Vagina (tissue), 2 donors: Measurements from ENCODE around the gene IGFL3. TPM values are rescaled to one million over a fixed set of nuclear protein-coding genes. Genes with fewer than 3 reads are reported as not detected.

Source experiments
- DNase-seq, 2 donors: peaks; one replicate each; pipeline ENCODE4 v3.0.0-alpha.2; 2017; ENCODE audit errors: extremely low spot score in 2 of 2
- H3K27ac ChIP-seq: fragments of 200-600 bp; sonication (generic); one replicate; pipeline ENCODE4 v1.5.1; 2019
- H3K27me3 ChIP-seq: fragments of 200-600 bp; sonication (generic); one replicate; pipeline ENCODE4 v1.5.1; 2019
- H3K36me3 ChIP-seq, 2 donors: fragments of 200-600 bp; sonication (generic); one replicate each; pipeline ENCODE4 v1.5.1; 2017 to 2019
- H3K4me1 ChIP-seq: fragments of 200-600 bp; sonication (generic); one replicate; pipeline ENCODE4 v1.5.1; 2019
- H3K4me3 ChIP-seq, 2 donors: fragments of 200-600 bp; sonication (generic); 1 replicate in 1 of 2; 2 replicates in 1 of 2; pipeline ENCODE4 v1.5.1; 2016 to 2019
- H3K9me3 ChIP-seq: fragments of 200-600 bp; sonication (generic); one replicate; pipeline ENCODE4 v1.5.1; 2019
- POLR2A ChIP-seq, 2 donors: fragments of 450-650 bp; IDR thresholded peaks; one replicate each; pipeline ENCODE4 v1.6.1; 2017; ENCODE audit warnings: antibody characterized with exemption in 2 of 2, mild to moderate bottlenecking in 2 of 2, moderate library complexity in 2 of 2
- POLR2AphosphoS5 ChIP-seq, 2 donors: sonication (generic); formaldehyde crosslinking; IDR thresholded peaks; one replicate each; pipeline ENCODE4 v1.9.0; 2017; ENCODE audit warnings: antibody characterized with exemption in 2 of 2, mild to moderate bottlenecking in 2 of 2, low read depth in 1 of 2; ENCODE audit not compliant: insufficient read depth in 1 of 2
- intact Hi-C: fragments of 100-400 bp; cut with DNase I; formaldehyde crosslinking; loops from one replicate; pipeline ENCODE4 v1.15.1; 2023
- total RNA-seq: library from RNA; depleted of rRNA; stranded (reverse); fragments of >200 nt; gene quantifications from one replicate; pipeline ENCODE4 v1.2.3, GENCODE V29; 2016
- TF ChIP-seq, protein P1 (sequence below), 3 experiments: fragments of 450-650 bp in 2 of 3; fragments of 200-600 bp in 1 of 3; sonication (generic) in 1 of 3; IDR thresholded peaks; one replicate each; pipeline ENCODE4 v1.5.1; 2017 to 2019; ENCODE audit warnings: antibody characterized with exemption in 3 of 3, mild to moderate bottlenecking in 2 of 3, moderate library complexity in 2 of 3

Gene IGFL3
- total RNA-seq, 1 donor from 2014 or later = not detected

DNA sequence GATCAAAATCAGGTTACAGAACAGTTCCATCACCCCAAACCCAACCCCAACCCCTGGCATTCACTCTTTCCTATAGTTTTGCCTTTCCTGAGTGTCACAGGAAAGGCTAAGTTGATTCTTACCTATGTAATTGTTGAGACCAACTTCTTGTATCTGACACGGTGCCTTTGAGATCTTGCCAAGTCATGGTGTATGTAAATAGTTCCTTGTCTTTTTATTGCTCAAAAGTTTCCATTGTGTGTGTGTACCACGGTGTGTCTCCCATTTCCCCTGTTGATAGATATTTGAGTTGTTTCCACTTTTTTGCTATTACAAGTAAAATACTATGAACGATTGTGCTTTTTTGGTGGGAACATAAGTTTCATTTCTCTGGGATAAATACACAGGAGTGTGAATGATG, 20.3 kb upstream of the IGFL3 start:
- no peaks in the 10 kb centered on the region for H3K36me3 ChIP-seq
- no peaks in the 10 kb centered on the region for H3K9me3 ChIP-seq
- TF ChIP-seq POLR2A (IDR thresholded peaks at IDR 0.05) (no peak), POLR2AphosphoS5 (IDR thresholded peaks at IDR 0.05; ENCODE audit: insufficient read depth in 1 of 2, low read depth in 1 of 2) (no peak)
- TF ChIP-seq, protein P1, sequence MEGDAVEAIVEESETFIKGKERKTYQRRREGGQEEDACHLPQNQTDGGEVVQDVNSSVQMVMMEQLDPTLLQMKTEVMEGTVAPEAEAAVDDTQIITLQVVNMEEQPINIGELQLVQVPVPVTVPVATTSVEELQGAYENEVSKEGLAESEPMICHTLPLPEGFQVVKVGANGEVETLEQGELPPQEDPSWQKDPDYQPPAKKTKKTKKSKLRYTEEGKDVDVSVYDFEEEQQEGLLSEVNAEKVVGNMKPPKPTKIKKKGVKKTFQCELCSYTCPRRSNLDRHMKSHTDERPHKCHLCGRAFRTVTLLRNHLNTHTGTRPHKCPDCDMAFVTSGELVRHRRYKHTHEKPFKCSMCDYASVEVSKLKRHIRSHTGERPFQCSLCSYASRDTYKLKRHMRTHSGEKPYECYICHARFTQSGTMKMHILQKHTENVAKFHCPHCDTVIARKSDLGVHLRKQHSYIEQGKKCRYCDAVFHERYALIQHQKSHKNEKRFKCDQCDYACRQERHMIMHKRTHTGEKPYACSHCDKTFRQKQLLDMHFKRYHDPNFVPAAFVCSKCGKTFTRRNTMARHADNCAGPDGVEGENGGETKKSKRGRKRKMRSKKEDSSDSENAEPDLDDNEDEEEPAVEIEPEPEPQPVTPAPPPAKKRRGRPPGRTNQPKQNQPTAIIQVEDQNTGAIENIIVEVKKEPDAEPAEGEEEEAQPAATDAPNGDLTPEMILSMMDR (IDR thresholded peaks at IDR 0.05) = no peak
- no peaks in the 10 kb centered on the region for H3K4me1 ChIP-seq
- H3K27ac ChIP-seq = no peak overlapping the region
- intact Hi-C loops = no loop called here
- no peaks in the 10 kb centered on the region for H3K27me3 ChIP-seq
- no peak overlapping the region for H3K4me3 ChIP-seq
- no peak for DNase-seq

DNA sequence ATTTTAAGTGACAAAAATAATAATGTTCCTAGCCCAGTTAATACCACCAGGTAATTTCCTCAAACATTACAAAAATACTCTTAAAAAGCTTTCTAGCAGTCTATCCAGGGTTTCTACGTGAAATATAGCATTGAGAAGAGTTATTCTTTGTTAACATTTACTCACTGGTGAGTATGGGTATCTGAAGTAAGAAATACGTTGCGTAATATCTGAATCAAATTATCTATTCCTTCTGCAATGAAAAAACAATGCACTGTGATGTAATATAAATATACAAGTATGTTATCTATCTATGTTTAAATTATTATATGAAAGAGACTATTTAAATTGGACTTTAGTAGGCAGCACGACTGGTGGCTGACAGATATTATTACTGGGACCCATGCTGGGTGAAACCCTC, 17.8 kb upstream of the IGFL3 start:
- Histone ChIP-seq H3K27me3 (no peaks in the 10 kb centered on the region), H3K4me3 (no peak overlapping the region), H3K36me3 (no peaks in the 10 kb centered on the region), H3K4me1 (no peaks in the 10 kb centered on the region), H3K9me3 (no peaks in the 10 kb centered on the region), H3K27ac (no peak overlapping the region)
- intact Hi-C loops = no loop called here
- DNase-seq = no peak
- TF ChIP-seq, protein P1 (IDR thresholded peaks at IDR 0.05) = no peak
- TF ChIP-seq POLR2AphosphoS5 (IDR thresholded peaks at IDR 0.05; ENCODE audit: insufficient read depth in 1 of 2, low read depth in 1 of 2) (no peak), POLR2A (IDR thresholded peaks at IDR 0.05) (no peak)

DNA sequence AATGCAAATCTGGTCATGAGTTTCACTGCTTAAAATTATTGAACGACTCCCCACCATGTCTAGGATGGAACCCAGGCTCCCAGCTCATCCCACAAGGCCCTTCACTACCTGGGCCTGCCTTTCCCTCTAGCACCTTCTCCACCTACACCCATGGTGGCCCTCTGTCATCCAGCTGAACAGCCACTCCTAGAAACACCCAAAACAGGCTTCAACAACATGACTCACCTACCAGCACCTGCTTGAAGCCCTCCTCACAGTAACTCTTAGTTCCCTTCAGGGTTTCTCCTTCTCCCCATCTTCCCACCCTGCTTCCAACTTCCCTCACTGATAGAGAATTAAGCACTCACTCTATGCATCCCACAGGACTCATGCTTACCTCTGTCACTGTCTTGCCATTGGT, 16.9 kb upstream of the IGFL3 start:
- Histone ChIP-seq H3K4me1 (no peaks in the 10 kb centered on the region), H3K27me3 (no peaks in the 10 kb centered on the region), H3K4me3 (no peak overlapping the region), H3K27ac (no peak overlapping the region), H3K36me3 (no peaks in the 10 kb centered on the region), H3K9me3 (no peaks in the 10 kb centered on the region)
- TF ChIP-seq POLR2A (IDR thresholded peaks at IDR 0.05) (no peak), POLR2AphosphoS5 (IDR thresholded peaks at IDR 0.05; ENCODE audit: insufficient read depth in 1 of 2, low read depth in 1 of 2) (no peak)
- TF ChIP-seq, protein P1 (IDR thresholded peaks at IDR 0.05) = no peak
- DNase-seq = no peak
- intact Hi-C loops = no loop called here

DNA sequence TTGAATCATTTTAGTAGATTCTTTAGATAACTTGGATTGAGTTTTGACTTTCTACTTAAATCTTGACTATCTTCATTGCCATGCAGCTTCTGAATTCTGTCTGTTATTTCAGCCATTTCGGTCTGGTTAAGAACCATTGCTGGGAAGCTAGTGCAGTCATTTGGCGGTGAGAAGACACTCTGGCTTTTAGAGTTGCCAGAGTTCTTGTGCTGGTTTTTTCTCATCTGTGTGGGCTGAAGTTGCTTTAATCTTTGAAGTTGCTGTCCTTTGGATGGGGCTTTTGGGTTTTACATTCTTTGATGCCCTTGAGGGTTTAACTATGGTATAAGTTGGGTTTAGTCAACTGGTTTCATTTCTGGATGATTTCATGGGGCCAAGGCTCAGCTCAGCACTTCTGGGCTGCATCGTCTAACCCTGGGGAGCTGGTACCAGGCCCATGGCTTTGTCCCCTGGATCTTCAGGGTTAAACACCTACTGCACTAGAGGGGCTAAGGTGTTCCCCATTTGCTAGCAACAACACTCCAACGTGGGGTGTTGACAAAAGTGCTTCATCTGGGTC, 13.5 kb upstream of the IGFL3 start:
- H3K36me3 ChIP-seq = no peaks in the 10 kb centered on the region
- H3K27ac ChIP-seq = no peak overlapping the region
- intact Hi-C loops = no loop called here
- no peaks in the 10 kb centered on the region for H3K27me3 ChIP-seq
- DNase-seq = no peak
- no peak overlapping the region for H3K4me3 ChIP-seq
- no peaks in the 10 kb centered on the region for H3K9me3 ChIP-seq
- TF ChIP-seq, protein P1 (IDR thresholded peaks at IDR 0.05) = no peak
- TF ChIP-seq POLR2AphosphoS5 (IDR thresholded peaks at IDR 0.05; ENCODE audit: insufficient read depth in 1 of 2, low read depth in 1 of 2) (no peak), POLR2A (IDR thresholded peaks at IDR 0.05) (no peak)
- peaks cover 13% of the 10 kb centered on the region for H3K4me1 ChIP-seq

DNA sequence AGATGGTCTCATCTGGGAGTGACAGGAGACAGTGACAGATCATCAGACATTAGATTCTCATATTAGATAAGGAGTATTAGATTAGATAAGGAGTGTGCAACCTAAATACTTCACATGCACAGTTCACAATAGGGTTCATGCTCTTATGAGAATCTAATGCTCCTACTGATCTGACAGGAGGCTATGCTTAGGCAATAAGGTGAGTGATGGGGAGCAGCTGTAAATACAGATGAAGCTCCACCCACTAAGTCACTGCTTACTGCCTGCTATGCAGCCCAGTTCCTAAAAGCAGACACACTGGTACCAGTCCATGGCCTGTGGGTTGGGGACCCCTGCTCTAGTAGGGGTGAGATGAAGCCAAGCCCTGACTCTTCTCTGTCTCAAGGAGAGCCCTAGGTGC, 10.0 kb upstream of the IGFL3 start:
- Histone ChIP-seq H3K4me3 (no peak overlapping the region), H3K4me1 (peaks cover 13% of the 10 kb centered on the region), H3K27me3 (no peaks in the 10 kb centered on the region), H3K9me3 (no peaks in the 10 kb centered on the region), H3K36me3 (no peaks in the 10 kb centered on the region), H3K27ac (no peak overlapping the region)
- no peak for DNase-seq
- TF ChIP-seq, protein P1 (IDR thresholded peaks at IDR 0.05) = no peak
- TF ChIP-seq POLR2A (IDR thresholded peaks at IDR 0.05) (no peak), POLR2AphosphoS5 (IDR thresholded peaks at IDR 0.05; ENCODE audit: insufficient read depth in 1 of 2, low read depth in 1 of 2) (peak in 1 of 2 donors; percentile 19)
- intact Hi-C loops = no loop called here
